ENCODE measurements around the gene ZCCHC3.

The ZCCHC3 gene

GRCh38 chr20:346640-347316 is 49.4 kb downstream of the ZCCHC3 start, which contains the start of gene NRSN2:
TSS of gene NRSN2 (plus strand) at chr20:347111. CDS start at chr20:349644, 2,533 bp downstream.
- no peak for TF ChIP-seq JUND (IDR thresholded peaks at IDR 0.05; ENCODE audit: low read depth)
- in situ Hi-C loops (cut with HindIII; ENCODE audit: low pct_unique_long_range_greater_than_20kb, low sequenced_read_pairs): no loop called here
- peak; percentile 59 to 60 for DNase-seq (ENCODE audit: low read depth in 1 of 2, low spot score in 1 of 2)

- DNase-seq (ENCODE audit: low read depth in 1 of 2, low spot score in 1 of 2): no peak
- TF ChIP-seq JUND (IDR thresholded peaks at IDR 0.05; ENCODE audit: low read depth): no peak
- in situ Hi-C loops (cut with HindIII; ENCODE audit: low pct_unique_long_range_greater_than_20kb, low sequenced_read_pairs): no loop called here
These were observed 49.9 kb downstream of the ZCCHC3 start for GRCh38 chr20:347317-347639.

GRCh38 chr20:347640-348484 is 50.5 kb downstream of the ZCCHC3 start:
- in situ Hi-C loops (cut with HindIII; ENCODE audit: low pct_unique_long_range_greater_than_20kb, low sequenced_read_pairs): no loop called here
- DNase-seq (ENCODE audit: low read depth in 1 of 2, low spot score in 1 of 2): peak; percentile 87 to 97
- TF ChIP-seq JUND (IDR thresholded peaks at IDR 0.05; ENCODE audit: low read depth): no peak

- in situ Hi-C loops (cut with HindIII; ENCODE audit: low pct_unique_long_range_greater_than_20kb, low sequenced_read_pairs): no loop called here
- no peak for TF ChIP-seq JUND (IDR thresholded peaks at IDR 0.05; ENCODE audit: low read depth)
- DNase-seq (ENCODE audit: low read depth in 1 of 2, low spot score in 1 of 2): no peak
These were observed 51.8 kb downstream of the ZCCHC3 start for GRCh38 chr20:348972-349841.

Measured in T47D (cell line).